GM19023 (cell line): Measurements from ENCODE around the gene FGF22.

Experiments used
- ATAC-seq: cut with Tn5 transposase; IDR thresholded peaks from one replicate; pipeline ENCODE4 v1.9.1; 2021; ENCODE audit warnings: mild to moderate bottlenecking, moderate library complexity; ENCODE audit not compliant: unreplicated experiment

FGF22 gene

DNA sequence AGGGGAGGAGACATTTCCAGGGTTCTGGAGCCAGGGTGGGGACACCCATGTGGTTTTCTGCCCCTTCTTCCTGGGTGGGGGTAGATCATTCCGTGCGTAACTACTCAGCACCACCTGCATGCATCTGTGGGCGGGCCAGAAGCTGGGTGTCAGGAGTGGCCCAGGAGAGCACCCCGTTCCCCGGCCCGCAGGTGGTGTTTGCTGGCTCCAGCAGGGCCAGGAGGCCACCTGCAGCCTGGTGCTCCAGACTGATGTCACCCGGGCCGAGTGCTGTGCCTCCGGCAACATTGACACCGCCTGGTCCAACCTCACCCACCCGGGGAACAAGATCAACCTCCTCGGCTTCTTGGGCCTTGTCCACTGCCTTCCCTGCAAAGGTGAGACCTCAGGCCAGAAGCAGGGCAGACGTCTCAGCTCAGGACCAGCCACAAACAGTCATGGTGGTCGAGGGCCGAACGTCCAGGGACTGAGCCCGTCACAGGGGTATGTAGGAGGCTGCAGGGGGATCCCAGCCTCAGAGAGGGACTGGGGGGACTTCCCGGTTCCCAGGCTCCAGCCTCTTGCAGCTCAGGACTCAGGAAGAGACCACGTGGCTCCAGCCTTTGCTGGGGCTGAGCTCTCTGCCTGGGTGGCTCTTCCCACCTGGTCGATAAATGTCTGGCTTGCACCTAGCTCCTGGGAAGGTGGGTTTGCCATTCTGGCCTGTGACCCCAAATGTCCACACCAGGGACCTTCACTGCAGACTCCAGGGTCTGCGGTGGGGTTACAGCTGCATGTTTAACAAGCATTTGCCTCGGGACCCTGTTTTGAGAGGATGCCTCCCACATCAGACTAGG is 38.1 kb downstream of the FGF22 start:
- ATAC-seq = no peak

DNA sequence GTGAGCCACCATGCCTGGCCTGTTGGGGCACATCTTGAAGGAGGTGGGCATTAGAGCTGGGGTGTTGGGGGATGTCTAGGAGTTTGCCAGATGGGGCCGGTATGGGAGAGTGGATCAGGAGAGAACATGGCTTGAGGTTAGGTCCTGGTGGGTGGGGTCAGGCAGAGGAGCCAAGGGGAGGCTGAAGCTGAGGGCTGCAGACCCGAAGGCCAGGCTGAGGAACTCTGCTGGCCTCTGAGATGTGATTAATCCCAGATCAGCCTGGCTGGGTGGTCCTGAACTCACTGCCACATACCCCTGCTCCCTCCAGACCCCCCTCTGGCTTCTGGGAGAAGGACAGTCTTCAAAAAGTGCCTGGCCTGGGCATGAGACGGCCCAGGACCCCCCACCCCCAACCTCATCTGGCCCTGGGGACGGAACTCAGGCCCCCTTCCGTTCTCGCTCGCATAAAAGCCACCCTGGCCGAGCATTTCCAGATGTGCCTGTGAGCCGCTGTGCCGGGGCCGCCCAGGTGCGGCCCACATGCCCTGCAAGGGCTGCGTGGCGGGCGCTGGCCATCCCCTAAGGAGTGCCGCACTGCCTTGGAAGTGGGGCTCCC is 39.2 kb downstream of the FGF22 start:
- no peak for ATAC-seq

GRCh38 chr19:679418-680286 is 40.0 kb downstream of the FGF22 start:
- no peak for ATAC-seq

GRCh38 chr19:680287-681028 is 40.8 kb downstream of the FGF22 start:
- peak; percentile 66 for ATAC-seq

DNA sequence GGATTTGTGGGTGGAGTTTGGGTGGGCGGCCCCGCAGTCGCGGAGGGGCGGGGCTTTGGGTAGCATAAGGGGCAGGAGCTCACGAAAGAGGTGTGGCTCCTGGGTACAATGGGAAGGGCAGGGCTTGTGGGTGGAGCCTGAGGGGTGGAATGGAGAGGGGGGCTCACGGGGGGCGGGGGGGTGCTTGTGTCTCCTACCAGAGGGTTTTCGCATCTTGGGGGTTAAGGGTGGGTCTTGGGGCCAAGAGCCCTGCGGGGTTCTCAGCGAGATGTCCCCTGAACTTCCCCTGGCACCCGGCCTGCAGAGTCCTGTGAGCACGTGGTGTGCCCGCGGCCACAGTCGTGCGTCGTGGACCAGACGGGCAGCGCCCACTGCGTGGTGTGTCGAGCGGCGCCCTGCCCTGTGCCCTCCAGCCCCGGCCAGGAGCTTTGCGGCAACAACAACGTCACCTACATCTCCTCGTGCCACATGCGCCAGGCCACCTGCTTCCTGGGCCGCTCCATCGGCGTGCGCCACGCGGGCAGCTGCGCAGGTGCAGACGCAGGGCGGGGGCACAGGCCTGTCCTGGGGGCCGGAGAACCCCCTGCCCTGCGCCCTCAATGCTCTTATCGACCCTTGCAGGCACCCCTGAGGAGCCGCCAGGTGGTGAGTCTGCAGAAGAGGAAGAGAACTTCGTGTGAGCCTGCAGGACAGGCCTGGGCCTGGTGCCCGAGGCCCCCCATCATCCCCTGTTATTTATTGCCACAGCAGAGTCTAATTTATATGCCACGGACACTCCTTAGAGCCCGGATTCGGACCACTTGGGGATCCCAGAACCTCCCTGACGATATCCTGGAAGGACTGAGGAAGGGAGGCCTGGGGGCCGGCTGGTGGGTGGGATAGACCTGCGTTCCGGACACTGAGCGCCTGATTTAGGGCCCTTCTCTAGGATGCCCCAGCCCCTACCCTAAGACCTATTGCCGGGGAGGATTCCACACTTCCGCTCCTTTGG is 41.6 kb downstream of the FGF22 start:
- ATAC-seq = no peak

DNA sequence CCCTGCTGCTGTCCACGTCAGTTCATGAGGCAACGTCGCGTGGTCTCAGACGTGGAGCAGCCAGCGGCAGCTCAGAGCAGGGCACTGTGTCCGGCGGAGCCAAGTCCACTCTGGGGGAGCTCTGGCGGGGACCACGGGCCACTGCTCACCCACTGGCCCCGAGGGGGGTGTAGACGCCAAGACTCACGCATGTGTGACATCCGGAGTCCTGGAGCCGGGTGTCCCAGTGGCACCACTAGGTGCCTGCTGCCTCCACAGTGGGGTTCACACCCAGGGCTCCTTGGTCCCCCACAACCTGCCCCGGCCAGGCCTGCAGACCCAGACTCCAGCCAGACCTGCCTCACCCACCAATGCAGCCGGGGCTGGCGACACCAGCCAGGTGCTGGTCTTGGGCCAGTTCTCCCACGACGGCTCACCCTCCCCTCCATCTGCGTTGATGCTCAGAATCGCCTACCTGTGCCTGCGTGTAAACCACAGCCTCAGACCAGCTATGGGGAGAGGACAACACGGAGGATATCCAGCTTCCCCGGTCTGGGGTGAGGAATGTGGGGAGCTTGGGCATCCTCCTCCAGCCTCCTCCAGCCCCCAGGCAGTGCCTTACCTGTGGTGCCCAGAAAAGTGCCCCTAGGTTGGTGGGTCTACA is 43.1 kb downstream of the FGF22 start:
- no peak for ATAC-seq

GRCh38 chr19:685454-685931 is 45.8 kb downstream of the FGF22 start:
- ATAC-seq = no peak

GRCh38 chr19:686589-687297 is 47.1 kb downstream of the FGF22 start:
- no peak for ATAC-seq

DNA sequence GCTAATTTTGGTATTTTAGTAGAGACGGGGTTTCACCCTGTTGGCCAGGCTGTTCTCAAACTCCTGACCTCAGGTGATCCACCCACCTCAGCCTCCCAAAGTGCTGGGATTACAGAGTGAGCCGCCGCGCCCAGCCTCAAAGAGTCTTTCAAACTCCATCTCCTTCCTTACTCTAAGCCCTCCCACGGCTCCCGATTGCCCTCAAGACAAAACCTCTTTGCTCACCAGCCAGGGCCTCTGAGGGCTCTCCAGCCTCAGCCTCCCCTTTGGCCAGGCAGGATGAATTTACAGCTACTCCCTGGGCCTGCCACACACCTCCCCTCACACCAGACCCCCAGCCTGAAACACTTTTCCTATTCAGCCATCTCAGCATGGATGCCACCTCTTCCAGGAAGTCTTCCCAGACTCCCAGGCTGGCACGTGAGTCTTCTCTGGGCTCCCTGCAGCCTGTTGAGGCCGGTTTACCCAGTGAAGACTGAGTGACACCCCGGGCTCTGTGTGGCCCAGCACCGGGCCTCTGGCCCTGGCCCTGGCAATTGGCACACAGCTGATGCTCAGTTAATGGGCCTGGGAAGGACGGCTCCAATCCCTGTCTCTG is 48.0 kb downstream of the FGF22 start:
- no peak for ATAC-seq

DNA sequence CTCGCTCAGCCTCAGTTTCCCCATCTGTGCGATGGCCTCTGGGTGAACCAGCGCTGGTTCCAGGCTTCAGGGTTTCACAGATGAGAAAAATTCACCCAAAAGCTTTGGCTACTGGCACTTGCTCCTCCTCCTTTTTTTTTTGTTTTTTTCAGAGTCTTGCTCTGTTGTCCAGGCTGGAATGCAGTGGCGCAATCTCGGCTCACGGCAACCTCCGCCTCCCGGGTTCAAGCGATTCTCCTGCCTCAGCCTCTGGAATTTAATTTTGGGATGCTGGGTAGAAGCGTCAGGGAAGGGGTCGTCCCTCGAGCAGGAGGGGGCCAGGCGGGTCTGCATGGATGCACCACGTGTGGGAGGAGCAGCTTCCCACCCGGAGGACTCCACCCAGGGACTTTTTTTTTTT is 48.5 kb downstream of the FGF22 start:
- ATAC-seq = no peak

- no peak for ATAC-seq
These were observed 49.3 kb downstream of the FGF22 start for GRCh38 chr19:688992-689391.

- ATAC-seq = no peak
These were observed 50.5 kb downstream of the FGF22 start for GRCh38 chr19:690203-690602.
